HG02840 (cell line): Measurements from ENCODE around the gene LSM10.
A peak's percentile ranks its signal among the peaks of the same experiment; 100 is the strongest.

Experiments used
- ATAC-seq: cut with Tn5 transposase; IDR thresholded peaks from one replicate; pipeline ENCODE4 v1.9.1; 2021; ENCODE audit warnings: mild to moderate bottlenecking, moderate library complexity, moderate number of reproducible peaks; ENCODE audit not compliant: unreplicated experiment, low FRiP score

Gene LSM10

DNA sequence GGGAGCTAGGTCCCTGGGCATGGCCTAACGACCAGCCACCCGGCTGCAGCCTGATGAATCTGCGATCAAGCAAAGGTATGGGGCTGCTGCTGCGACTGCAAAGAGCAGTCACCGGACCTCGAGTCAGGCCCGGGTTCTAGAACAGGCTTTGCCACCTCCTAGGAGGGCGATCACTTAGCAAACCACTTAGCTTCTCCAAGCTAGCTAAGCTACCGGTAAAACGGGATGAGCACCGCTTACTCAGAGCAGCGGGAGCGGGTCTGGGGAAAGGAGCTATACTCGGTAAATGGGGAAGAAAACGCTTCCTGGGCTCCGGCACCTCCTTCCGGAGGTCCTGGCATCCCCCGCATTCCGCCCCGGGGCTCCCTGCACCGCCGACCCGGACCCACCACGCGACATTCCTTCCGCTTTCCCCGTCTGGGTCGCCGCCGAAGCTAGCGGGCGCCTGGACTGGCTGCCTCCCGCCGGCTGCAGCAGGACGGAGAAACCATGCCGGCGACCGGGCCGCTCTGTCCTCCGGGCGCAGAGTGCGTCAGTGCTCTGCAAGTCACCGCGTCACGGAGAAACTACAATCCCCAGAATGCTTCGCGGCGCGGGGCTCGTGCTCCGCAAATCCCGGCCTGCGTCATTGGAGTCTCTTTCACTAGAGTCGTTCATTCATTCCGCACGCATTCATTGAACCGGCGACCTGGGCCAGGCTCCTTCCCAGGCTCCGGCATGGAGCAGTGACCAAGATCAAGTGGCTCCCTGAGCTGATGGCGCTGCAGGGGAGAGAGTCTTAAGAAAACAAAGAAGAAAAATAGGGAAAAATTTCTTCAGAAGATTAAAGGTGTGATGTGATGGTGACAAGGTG, at the start of gene LSM10:
Gene LSM10, minus strand, starts transcription at position 531 of the 853 bp plus-strand sequence. CDS start 3,779 bp downstream, outside the sequence.
- peak; percentile 88 for ATAC-seq

- no peak for ATAC-seq
These were observed 49.7 kb upstream of the LSM10 start for GRCh38 chr1:36447450-36447849.

DNA sequence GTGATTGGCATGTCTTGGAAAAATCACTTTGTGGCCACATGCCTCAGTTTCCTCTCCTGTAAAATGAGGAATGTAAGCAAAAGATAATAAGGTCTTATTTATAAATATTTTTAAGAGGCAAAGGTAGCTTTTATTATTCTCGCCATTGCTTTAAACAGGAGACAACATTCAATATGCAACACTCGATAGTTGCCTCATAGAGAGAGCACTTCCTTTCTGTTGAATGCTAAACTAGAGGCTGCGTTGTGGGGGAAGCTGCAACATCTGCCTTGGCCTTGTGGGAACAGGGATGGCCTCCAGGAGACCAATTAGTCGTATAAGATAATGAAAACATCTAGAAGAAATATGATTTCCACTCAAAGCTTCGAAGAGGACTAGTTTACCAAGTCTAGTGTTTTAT, 49.0 kb upstream of the LSM10 start:
- ATAC-seq: no peak

DNA sequence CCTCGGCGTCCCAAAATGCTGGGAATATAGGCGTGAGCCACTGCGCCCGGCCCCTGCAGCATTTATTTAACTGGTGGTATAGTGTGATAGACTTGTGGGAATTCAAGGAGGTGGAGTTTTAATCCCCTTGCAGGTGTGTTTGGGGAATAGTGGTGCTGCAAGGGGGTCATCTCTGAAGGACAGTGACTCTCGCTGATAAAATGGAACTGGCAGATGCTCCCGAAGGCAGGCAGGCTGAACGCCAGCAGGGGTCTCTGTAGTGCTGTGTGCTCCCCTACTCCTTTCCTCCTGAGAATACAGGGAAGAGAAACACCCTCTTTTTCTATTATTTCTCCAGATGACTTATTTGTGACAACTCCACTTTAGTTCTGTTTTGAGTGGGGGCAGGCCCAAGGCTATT, 48.6 kb upstream of the LSM10 start:
- ATAC-seq: no peak

DNA sequence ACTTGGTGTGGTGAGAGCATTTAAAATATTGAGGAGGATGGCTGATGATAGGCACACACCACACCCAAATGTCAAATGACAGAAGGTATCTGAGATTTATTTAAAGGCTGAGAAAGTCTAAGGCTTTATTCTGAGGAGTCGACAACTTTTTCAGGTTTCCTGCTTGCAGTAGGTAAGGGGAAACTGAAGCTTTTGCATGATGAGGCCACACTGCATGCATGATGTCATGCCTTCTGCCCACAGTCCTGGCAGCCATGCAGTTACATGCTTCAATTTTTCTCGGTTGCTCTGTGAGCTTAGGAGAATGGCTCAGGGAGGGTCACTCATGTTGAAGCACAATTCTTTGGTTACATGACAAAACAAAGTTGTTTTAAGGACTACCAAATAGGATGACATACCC, 45.6 kb upstream of the LSM10 start:
- ATAC-seq: no peak

GRCh38 chr1:36442337-36442736, 44.6 kb upstream of the LSM10 start:
- ATAC-seq: no peak

DNA sequence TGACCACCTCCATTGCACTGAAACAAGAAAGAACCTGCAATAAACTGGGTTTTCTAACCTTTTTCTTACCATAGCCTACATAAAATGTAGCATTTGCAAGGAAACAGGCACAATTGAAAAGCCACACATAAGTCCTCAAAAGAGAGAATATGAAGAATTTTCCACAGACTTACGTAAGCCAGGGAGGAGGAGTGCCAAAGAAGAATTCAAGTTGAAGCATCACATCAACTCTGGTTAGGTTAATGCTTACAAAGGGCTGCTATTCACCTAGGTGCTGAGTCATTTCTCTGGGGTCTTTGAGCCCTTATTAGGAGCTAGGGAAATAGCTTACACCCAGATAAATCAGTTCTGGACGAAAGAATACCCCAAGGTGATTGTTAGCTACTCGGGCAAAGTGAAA, 42.9 kb upstream of the LSM10 start:
- ATAC-seq: no peak

- ATAC-seq: no peak
These were observed 42.3 kb upstream of the LSM10 start for GRCh38 chr1:36440044-36440443.

DNA sequence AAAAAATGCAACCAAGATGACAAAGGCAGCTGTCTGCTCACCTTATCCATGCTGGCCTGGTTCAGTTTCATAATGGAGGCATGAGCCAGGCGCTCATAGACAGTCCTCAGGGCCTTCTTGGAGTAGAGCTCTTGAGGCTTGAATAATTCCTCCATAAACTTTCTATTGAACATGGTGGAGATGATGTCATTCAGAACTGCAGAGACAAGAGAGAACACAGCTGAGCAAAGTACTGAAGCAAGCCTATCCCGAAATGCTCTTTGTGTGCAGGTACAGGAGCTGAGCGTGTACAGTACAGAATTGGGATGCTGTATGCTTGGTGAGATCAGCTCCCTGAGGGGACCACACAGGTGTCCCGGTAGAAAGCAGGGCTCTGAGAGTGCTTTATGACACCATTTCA, 41.0 kb upstream of the LSM10 start:
- ATAC-seq: no peak

DNA sequence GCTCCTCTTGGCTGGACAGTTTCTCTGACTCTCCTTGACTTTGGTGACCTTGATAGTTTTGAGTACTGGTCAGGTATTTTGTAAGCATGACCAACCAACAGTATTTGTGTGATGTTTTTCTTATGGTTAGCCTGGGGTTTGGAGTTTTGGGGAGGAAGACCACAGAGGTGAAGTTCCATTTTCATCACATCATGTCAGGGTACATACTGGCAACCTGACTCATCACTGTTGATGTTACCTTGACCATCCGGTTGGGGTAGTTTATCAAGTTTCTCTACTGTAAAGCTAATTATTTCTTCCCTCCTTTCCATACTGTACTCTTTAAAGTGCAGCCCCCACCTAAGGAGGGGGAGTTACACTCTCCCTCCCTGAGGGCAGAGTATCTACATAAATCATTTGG, 39.1 kb upstream of the LSM10 start:
- ATAC-seq: no peak

- ATAC-seq: no peak
These were observed 35.4 kb upstream of the LSM10 start for GRCh38 chr1:36433102-36433501.

DNA sequence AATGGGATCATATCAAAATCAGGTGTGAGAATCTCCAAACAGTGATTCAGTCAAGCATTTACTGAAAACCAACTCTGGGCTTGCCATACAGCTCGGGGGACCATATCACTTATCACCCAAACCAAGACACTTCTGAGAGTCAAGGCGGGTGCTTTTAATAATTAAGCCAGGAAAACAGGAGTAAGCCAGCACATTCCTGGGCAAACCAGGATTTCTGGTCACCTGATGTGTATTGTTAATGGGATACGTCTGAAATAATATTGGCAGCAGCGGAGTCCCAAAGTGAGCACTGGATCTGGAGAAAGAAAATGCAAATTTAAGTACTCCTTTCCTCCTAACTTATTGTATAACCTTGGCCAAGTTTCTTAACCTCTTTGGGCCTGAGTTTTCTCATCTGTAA, 34.9 kb upstream of the LSM10 start:
- no peak for ATAC-seq

DNA sequence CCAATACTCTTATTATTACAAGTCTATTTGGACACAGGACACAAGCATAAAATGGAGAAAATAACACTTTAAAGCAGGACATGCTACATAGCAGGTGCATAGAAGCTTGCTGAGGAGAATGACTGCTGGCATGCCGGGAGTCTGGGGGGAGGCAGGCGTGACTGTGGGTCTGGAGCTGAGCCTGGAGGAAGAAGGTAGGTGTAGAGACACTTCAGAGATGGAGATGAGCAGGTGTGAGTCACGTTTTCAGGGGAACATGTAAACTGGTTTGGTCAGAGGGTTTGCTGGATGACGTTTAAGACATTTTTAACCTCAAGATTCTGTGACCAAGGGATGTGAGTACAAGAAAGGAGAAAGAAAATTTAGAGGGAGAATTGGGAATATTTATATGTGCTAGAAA, 28.1 kb upstream of the LSM10 start:
- ATAC-seq: no peak

DNA sequence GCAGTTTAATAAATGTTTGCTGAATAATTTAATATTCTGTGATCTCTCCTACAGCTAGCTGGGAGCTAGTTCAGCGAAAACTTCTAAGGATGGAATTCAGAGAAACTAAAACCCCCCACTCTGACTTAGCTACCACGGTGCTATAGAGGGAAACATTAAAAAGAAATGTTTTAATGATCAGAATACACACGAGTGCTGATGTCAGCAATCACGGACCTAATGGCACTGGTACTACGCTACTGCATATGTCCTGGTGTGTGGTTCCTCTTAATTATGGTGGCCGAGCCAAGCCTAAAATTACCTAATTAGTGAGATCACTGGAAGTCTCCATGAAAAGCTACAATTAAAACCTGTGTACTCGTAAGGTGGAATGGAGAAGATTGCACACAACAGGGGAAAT, 23.9 kb upstream of the LSM10 start:
- ATAC-seq: no peak

DNA sequence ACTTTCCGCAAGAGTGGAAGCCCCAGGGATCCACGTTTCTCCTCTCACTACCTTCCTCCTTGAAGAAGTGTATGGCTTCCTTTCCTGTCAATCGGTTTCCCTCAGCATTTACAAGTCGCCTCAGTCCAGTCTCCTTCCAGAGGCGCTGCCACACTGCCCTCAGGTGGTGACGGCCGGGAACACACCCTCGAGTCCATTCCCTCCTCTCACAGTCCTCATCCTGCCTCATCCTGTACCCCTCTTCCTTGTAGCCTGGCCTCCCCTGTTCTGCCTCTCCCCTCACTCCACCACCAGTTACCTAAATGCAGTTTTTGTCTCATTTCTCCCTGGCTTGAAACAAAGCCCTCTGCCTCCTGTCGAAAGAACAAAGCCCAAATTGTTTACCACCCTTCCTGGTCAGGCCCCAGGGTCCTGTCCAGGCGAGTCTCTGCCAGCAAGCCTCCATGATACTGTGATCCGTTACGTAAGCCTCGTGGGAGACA, 23.2 kb upstream of the LSM10 start:
- no peak for ATAC-seq

DNA sequence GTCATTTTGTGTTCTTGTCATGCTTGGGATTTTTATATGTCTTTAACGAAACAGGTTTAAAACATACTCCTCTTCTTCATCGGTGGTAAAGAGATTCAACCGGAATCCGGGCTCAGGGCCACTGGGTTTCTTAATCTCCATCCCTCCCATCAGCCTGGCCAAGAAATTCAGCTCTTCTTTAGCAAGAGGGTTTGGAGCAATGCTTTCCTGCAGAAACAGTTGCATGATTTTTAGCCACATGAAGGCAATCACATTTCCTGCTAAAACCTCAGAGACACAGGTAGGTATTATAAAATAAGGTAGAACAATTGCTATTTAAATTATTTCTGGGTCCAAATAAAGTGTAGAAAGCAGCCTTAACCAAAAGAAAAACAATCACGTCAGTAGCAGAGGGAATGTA, 22.7 kb upstream of the LSM10 start:
- no peak for ATAC-seq

DNA sequence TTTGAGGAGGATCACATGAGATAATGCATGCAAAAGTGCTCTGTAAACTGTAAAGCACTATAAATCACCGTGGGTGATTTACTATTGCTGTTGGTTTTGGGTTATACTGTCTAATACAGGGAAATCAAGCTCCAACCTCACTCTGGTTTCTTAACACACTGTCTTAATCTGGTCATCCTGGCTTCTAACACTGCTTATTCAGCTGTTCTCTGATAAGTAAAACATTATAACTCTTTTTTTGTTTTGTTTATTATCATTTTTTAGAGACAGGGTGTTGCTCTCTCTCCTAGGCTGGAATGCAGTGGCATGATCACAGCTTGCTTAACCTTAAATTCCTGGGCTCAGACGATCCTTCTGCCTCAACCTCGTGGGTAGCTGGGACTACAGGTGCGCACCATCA, 21.9 kb upstream of the LSM10 start:
- ATAC-seq: no peak

- no peak for ATAC-seq
These were observed 21.4 kb upstream of the LSM10 start for GRCh38 chr1:36419140-36419539.

DNA sequence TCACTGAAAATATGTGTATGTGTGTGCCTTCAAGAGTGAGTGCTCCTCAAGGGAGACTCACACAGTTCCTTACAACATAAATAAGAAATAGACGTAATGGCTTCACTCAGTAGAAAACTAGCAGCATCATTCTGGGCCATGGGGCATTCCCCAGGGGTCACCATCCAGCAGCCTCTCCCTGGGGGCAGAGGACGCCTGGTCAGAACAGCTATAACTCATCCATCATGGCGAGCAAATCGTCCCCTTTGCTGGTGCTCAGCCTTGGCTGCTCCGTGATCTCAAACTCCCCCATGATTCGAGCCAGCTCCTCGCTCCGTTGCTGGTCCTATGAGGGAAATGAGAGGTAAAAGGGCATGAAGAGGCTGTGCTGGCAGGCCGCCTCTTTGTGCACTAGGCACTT, 20.2 kb upstream of the LSM10 start:
- ATAC-seq: no peak

- no peak for ATAC-seq
These were observed 18.1 kb upstream of the LSM10 start for GRCh38 chr1:36415661-36416326.

GRCh38 chr1:36414384-36414783, 16.7 kb upstream of the LSM10 start:
- no peak for ATAC-seq
